GM19463 (cell line): ENCODE results near the gene TRAF3IP3.

ENCODE experiments used
- ATAC-seq: cut with Tn5 transposase; IDR thresholded peaks from one replicate; pipeline ENCODE4 v1.9.1; 2021; ENCODE audit warnings: mild to moderate bottlenecking, moderate library complexity; ENCODE audit not compliant: unreplicated experiment

TRAF3IP3 gene

GRCh38 chr1:209737118-209737505, 18.7 kb upstream of the TRAF3IP3 start:
- ATAC-seq, result no peak

DNA sequence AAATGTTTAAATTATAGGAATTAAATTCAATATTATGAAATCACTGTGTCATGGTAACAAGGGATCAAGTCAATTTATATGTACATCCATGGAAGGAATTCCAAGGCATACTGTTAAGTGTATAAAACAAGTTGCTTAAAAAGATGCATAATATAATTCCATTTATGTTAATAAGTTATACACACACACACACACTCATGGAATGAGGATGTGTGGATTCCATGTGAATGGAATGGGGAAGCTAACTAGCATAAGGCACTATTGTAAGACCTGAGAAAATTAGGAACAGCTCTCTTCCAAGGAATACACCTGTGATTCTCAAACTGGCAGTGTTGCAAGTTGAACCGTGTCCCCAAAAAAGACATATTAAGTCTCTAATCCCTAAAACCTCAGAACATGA, 17.6 kb upstream of the TRAF3IP3 start:
- ATAC-seq, result no peak

DNA sequence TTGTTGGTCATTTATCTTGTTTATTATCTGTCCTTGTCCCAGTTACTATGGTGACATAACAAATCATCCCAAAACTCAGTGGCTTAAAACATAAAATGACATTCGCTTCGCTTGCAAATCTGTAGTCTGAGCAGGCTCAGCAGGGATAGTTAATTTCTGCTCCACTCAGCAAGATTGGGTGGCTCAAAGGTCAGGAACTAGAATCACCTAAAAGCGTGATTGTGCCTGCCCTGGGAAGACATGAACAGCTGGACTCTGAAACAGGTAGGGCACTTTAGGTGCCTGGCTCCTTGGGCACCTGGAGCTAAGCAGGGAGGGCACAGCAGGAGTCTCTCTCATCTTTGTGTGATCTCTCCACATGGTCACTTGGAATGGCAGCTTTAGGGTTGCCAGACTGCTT, 14.7 kb upstream of the TRAF3IP3 start:
- ATAC-seq, result no peak

DNA sequence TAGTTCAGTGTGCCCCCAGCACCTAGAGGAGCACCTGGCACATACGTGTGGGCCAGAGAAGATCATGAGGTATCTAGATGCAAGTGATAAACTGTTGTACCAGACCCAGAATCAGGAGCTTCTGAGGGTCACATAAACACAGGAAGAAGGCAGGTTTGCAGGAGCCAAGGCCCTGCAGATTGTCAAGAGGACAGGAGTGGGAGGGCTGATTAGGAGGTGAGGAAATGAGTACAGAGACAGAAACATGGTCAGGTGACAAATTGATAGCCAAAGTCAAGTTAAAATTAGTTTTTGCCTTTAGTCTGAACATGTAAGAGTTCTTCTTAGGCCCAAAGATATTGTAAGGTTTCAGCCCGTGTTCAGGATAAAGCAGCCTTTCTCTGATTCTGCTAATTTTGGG, 14.0 kb upstream of the TRAF3IP3 start:
- no peak for ATAC-seq

GRCh38 chr1:209742409-209743144, 13.3 kb upstream of the TRAF3IP3 start:
- ATAC-seq, result no peak

DNA sequence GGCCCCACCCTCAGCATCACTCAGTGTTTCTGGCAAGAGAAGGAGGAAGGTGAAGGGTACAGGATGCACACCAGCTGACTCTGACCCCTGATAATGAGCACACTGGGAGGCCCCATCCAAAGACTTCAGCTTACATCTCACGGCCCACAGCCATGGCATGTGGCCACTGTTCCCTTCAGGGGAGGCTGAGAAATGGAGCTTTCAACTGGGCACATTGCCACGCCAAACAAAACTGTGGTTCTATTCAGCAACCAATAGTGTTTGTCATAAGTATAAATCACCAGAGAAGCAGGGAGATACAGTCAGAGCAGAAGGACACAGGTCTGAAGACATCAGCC, 12.7 kb upstream of the TRAF3IP3 start:
- ATAC-seq, result no peak

DNA sequence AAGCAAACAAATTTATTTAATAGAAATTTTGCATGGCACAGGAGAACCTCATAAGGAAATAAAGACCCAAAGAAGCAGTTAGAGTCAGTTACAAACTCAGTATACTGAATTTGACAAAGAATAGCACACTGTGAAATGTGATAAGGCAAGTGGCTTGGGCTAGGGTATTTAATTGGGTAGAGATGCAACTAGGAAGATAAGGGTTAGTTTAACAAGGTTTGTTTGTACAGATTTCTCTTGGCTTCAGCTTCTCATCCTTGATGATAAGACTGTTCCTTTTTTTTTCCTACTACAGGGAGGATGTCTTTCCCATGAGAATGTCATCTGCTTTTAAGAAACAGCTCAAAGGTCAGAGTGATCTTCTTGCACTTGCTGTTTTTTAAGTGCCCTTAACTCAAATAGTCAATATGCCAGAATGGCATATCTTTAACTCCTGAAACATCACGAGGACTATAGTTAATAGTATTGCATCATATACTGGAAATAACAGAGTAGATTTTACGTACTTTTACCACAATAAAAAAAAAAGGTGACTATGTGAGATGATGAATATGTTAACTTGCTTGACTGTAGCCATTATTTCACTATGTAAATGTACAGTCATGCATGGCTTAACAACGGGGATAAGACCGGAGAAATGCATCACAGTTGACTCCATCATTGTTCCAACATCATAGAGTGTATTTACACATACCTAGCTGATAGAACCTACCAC, 9.2 kb upstream of the TRAF3IP3 start:
- no peak for ATAC-seq

DNA sequence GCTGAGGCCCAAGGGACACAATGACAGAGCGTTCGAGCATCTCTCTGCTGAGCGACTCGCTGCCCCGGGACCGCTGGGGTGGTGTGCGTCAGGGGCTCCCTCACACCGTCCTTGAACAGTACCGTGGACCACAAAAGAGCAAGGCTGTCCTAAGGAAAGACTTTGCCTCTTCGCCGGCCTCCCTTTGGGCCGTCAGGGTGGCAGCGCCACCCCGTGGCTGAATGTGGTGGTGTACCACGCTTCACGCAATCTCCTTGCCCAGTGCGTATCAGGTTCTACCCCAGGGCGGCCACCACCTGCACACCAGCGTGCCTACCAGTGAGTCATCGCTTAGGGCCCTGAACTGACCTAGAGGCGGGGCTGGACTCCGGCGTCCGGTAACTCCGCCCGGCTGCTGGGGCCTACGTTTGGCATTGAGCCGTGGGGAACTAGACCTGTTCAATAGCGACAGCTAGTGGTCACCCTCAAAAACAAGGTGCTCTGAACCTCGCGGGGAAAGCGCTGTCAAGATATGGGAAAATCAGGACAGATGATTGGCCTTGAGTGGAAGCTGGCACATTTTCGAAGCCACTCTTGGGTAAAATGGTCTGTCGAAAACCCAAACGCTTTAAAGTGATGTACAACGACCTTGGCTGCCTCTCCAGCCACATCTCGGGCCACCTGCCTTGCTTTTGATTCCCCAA, 8.1 kb upstream of the TRAF3IP3 start:
- ATAC-seq, result peak; percentile 70

GRCh38 chr1:209748620-209749019, 7.2 kb upstream of the TRAF3IP3 start:
- no peak for ATAC-seq

DNA sequence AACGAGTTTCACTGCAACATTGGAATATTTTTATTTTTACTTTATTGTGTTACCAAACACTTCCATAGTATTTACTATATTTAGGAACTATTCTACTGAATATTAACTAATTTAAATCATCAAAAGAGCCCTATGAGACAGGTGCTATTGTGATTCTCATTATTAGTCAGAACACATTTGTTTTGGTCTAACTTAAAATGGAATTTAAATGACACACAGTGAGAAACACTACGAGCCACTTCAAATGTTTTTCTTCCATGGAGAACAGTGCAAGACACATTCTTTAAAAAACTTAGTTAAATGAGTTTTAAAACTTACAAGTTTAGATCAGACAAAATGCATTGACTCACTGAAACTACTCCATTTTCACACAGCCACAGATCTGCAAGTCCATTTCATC, 6.6 kb upstream of the TRAF3IP3 start:
- ATAC-seq, result no peak

- ATAC-seq, result no peak
Measured at GRCh38 chr1:209749670-209750323, 6.1 kb upstream of the TRAF3IP3 start.

DNA sequence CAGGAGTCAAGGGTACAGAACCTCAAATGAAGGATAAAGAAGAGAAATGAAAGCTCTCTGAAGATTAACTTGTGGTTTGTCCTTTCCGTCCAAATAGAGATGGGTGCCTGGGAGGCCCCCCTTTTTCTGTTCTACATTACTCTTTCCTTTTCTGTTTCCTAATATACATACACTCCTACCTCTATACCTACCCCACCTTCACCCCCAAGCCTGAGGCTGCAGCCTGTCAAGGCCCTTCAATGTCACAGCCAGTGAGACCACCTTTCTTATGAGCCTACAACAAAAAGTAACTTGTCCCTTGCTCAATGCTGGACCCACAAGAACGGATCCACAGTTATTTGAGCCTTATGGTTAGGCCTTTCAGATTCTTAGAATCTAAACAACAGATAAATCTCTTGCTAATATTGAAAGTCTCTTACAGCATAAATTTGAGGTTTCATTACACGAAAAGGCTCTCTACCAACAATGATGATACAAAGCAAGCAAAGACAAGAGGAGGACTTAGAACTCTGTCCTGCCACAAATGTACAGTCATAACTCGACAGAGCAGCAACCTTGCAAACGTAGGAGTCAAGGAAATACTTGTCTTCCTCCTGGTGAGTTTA, 4.1 kb upstream of the TRAF3IP3 start:
- ATAC-seq, result peak; percentile 40

DNA sequence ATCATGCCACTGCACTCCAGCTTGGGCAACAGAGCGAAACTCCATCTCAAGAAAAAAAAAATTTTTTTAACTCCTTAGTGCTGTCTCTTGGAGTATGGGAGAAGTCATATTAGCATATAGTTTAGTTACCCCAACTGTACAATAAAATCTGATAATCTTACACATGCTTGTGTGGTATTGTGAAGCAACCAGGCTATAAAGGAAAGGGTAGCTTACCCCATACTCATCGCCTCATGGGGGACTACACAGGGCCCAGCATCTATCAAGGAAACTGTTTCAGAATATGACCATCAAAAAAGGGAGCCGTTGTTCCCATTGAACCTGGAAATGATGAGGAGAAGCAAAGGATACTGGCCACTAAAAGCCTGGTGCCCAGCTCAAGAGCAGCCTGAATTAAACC, 3.0 kb upstream of the TRAF3IP3 start:
- no peak for ATAC-seq

DNA sequence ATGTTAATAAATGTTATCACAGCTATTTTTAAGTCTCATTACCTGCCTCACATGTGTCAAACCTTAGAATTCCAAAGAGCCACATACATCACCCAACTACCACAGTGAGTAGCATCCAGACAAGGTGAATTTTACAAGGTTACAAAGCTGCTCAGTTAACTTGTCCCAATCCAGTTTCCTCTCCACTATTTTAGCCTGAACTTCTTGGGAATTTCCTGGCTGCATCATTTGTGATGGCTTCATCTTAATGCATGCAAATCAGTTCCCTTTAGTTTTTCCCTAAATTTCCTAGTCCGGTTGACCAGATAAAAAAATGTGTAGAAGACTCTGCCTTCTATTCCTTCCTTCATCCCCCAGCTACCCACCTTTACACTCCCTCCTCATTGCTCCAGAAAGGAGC, 597 bp upstream of the TRAF3IP3 start:
- ATAC-seq, result no peak

- ATAC-seq, result peak; percentile 21
Measured at GRCh38 chr1:209756615-209757445, 977 bp downstream of the TRAF3IP3 start.

DNA sequence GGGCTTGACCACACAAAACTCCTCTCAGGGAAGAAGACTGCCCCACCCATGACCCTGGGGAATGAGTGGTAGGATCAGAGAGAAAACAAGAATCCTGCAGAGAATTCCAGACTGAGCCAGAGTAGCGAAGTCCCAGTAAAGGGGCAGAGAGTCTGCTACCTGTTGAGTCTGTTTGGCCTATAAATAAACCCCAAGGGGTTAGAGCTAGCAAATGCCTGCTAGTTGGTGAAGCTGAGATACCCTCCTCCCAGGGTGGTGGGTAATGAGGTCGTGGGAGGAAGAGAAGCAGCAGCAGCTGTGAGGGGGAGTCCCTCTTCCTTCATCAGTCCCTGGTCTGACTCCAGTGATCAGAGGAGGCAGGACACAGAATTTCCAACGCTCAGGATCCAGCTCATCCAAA, 2.5 kb downstream of the TRAF3IP3 start:
- no peak for ATAC-seq

DNA sequence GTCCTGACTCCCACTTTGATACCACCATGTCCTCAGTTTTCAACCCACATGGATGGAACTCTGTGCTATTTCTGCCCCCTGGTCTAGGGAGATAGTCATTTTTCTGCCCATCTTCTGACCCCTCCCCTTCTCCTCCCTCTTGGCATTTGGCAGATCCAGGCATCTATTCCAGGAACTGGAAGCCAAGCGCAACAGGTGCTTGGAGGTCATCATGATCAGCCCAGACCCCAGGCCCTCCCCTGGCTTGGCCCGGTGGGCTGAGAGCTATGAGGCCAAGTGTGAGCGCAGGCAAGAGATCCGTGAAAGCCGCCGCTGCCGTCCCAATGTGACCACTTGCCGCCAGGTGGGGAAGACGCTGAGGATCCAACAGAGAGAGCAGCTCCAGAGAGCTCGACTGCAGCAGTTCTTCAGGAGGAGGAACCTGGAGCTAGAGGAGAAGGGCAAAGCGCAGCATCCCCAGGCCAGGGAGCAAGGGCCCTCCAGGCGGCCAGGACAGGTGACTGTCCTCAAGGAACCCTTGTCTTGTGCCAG, 4.0 kb downstream of the TRAF3IP3 start:
- ATAC-seq, result no peak

DNA sequence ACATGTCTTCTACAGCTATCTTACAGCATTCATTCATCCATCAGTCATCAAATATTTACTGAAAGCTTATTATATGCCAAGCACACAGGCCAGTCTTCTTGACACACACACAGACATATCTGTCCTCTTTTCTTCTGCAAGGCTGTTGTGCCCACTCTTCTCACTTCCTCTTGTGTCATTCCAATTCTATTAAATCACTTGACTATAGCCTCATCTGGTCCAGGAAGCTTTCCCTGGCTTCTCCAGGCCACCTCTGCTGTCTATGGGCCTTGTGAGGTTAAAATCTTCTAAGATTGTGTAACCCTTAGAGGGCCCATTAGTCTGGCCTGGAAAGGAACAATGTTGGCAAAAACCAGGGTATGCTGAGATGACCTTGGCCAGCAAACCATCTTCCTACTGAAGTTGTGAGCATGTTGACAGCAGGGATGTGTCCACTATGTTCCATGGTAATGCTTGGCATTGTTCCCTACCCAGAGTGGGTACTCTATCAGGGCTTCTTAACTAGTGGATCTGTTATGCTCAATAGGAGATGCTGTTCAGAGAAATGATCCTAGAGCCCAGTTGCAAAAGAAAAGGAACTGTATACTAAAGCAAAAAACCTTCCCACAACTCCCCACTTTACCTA, 5.3 kb downstream of the TRAF3IP3 start:
- ATAC-seq, result no peak

DNA sequence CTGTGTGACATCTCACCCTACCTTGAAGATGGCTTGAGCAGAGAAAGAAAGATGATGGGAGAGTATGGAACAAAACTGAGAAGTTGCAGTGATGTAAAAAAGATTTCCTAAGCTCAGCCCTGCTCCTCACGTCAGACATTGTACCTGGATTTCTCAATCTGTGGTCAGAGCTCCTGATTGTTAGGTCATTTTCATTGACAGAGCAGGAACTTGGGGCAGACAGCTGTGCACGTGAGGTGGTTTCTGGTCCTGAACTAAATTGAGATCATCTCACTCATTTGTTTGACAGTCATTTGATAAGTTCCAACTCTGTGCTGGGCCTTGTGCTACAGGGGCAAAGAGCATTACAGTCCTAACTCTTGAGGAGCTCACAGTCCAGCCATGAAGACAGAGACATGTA, 10.2 kb downstream of the TRAF3IP3 start:
- no peak for ATAC-seq

GRCh38 chr1:209767096-209767495, 11.2 kb downstream of the TRAF3IP3 start:
- ATAC-seq, result no peak
